ENCODE results near the gene HLA-DOB. TPM values are rescaled to one million over a fixed set of nuclear protein-coding genes. Genes with fewer than 3 reads are reported as not detected.

The HLA-DOB gene
- polyA plus RNA-seq (2012; ENCODE audit: insufficient read length, low read depth) = not detected

- TF ChIP-seq FOXP2 (optimal IDR thresholded peaks at IDR 0.05; ENCODE audit: borderline replicate concordance, extremely low read depth, extremely low read length, insufficient read depth) (no peak), POLR2AphosphoS5 (IDR thresholded peaks at IDR 0.05; ENCODE audit: low read depth, low read length) (no peak), TAF1 (IDR thresholded peaks at IDR 0.05; ENCODE audit: borderline replicate concordance, insufficient read depth, low read length) (no peak), SIN3A (IDR thresholded peaks at IDR 0.05; ENCODE audit: borderline replicate concordance, insufficient read depth, low read length) (no peak)
- TF ChIP-seq, protein P1, sequence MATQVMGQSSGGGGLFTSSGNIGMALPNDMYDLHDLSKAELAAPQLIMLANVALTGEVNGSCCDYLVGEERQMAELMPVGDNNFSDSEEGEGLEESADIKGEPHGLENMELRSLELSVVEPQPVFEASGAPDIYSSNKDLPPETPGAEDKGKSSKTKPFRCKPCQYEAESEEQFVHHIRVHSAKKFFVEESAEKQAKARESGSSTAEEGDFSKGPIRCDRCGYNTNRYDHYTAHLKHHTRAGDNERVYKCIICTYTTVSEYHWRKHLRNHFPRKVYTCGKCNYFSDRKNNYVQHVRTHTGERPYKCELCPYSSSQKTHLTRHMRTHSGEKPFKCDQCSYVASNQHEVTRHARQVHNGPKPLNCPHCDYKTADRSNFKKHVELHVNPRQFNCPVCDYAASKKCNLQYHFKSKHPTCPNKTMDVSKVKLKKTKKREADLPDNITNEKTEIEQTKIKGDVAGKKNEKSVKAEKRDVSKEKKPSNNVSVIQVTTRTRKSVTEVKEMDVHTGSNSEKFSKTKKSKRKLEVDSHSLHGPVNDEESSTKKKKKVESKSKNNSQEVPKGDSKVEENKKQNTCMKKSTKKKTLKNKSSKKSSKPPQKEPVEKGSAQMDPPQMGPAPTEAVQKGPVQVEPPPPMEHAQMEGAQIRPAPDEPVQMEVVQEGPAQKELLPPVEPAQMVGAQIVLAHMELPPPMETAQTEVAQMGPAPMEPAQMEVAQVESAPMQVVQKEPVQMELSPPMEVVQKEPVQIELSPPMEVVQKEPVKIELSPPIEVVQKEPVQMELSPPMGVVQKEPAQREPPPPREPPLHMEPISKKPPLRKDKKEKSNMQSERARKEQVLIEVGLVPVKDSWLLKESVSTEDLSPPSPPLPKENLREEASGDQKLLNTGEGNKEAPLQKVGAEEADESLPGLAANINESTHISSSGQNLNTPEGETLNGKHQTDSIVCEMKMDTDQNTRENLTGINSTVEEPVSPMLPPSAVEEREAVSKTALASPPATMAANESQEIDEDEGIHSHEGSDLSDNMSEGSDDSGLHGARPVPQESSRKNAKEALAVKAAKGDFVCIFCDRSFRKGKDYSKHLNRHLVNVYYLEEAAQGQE (IDR thresholded peaks at IDR 0.05; ENCODE audit: insufficient read depth in 1 of 2, low read depth in 2 of 2, low read length in 2 of 2) = no peak
These were observed at the start of gene HLA-DOB for GRCh38 chr6:32816746-32817204. TSS of gene HLA-DOB (minus strand) at chr6:32817002. CDS start at chr6:32816951, 51 bp downstream.

DNA sequence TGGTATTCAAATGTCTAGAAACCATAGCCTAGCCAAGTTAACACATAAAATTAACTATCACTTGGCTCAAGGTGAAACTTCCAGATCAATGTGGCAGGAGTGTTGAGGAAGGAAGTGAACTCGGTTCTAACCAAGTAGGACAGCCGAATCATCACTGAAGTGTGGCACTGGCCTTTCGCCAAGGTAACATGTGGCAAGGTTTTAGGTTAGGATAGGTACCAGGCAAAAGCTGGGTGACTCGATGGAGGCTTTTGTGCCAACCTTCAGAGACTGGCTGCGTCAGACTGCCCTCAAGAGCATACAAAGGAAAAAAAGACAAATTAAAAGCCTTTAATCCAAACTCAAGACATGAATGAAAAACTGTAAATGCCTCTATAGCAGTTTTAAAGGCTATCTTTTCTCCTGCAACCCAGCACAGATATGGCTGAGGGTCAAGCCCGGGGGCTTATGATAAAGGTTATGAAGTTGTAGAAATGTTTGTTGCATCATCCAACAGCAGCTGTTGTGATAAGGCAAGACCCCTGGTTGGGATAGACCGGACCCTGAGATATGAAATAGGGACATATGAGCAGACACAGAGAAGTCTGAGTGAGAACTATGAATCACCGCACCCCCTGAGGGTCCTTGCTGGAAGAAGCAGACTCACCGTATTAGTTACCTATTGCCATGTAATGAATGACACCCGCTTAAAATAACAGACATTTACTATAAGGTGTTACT, 49.1 kb upstream of the HLA-DOB start:
- TF ChIP-seq, protein P1 (IDR thresholded peaks at IDR 0.05; ENCODE audit: insufficient read depth in 1 of 2, low read depth in 2 of 2, low read length in 2 of 2) = no peak
- TF ChIP-seq POLR2AphosphoS5 (IDR thresholded peaks at IDR 0.05; ENCODE audit: low read depth, low read length) (no peak), TAF1 (IDR thresholded peaks at IDR 0.05; ENCODE audit: borderline replicate concordance, insufficient read depth, low read length) (no peak), FOXP2 (optimal IDR thresholded peaks at IDR 0.05; ENCODE audit: borderline replicate concordance, extremely low read depth, extremely low read length, insufficient read depth) (no peak), SIN3A (IDR thresholded peaks at IDR 0.05; ENCODE audit: borderline replicate concordance, insufficient read depth, low read length) (no peak)

DNA sequence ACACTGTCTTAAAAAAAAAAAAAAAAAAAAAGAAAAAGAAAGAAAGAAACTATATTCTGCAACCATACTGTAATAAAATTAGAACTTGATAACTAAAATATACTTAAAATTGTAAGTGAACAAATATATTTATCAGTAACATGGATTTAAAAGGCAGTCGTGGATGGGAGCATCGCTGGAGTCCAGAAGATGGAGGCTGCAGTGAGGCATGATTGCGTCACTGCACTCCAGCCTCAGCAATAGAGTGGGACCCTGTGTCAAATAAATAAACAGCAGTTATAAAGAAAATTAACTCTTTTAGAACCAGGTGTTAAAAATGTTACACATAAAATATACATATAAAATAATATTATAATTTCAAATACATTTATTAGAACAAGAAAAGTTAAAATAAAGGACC, 45.9 kb upstream of the HLA-DOB start:
- TF ChIP-seq SIN3A (IDR thresholded peaks at IDR 0.05; ENCODE audit: borderline replicate concordance, insufficient read depth, low read length) (no peak), FOXP2 (optimal IDR thresholded peaks at IDR 0.05; ENCODE audit: borderline replicate concordance, extremely low read depth, extremely low read length, insufficient read depth) (no peak), POLR2AphosphoS5 (IDR thresholded peaks at IDR 0.05; ENCODE audit: low read depth, low read length) (no peak), TAF1 (IDR thresholded peaks at IDR 0.05; ENCODE audit: borderline replicate concordance, insufficient read depth, low read length) (no peak)
- TF ChIP-seq, protein P1 (IDR thresholded peaks at IDR 0.05; ENCODE audit: insufficient read depth in 1 of 2, low read depth in 2 of 2, low read length in 2 of 2) = no peak

GRCh38 chr6:32860674-32861073, 43.9 kb upstream of the HLA-DOB start:
- TF ChIP-seq, protein P1 (IDR thresholded peaks at IDR 0.05; ENCODE audit: insufficient read depth in 1 of 2, low read depth in 2 of 2, low read length in 2 of 2) = no peak
- TF ChIP-seq POLR2AphosphoS5 (IDR thresholded peaks at IDR 0.05; ENCODE audit: low read depth, low read length) = no peak
- TF ChIP-seq FOXP2 (optimal IDR thresholded peaks at IDR 0.05; ENCODE audit: borderline replicate concordance, extremely low read depth, extremely low read length, insufficient read depth) = no peak
- TF ChIP-seq TAF1 (IDR thresholded peaks at IDR 0.05; ENCODE audit: borderline replicate concordance, insufficient read depth, low read length) = no peak

Data from PFSK-1 (cell line).